Stomach (tissue), 9 donors: ENCODE measurements around the gene MIGA2. TPM values are rescaled to one million over a fixed set of nuclear protein-coding genes. Genes with fewer than 3 reads are reported as not detected.

ENCODE experiments used
- DNase-seq, 2 donors: peaks; one replicate each; pipeline versions ENCODE4 v3.0.0 to v3.0.0-alpha.2; 2013 to 2019
- H3K27ac ChIP-seq, 5 donors: fragments of 200-600 bp in 4 of 5; sonication (generic) in 4 of 5; one replicate each; pipeline ENCODE4 v1.5.1; 2013 to 2019; ENCODE audit warnings: mild to moderate bottlenecking in 1 of 5, moderate library complexity in 1 of 5
- H3K27me3 ChIP-seq, 3 donors: fragments of 200-600 bp; sonication (generic); one replicate each; pipeline ENCODE4 v1.5.1; 2017 to 2019; ENCODE audit warnings: mixed run types in 1 of 3
- H3K36me3 ChIP-seq, 4 donors: fragments of 200-600 bp; sonication (generic); 1 replicate in 3 of 4; 2 replicates in 1 of 4; pipeline ENCODE4 v1.5.1; 2016 to 2019
- H3K4me1 ChIP-seq, 4 donors: fragments of 200-600 bp; sonication (generic); one replicate each; pipeline ENCODE4 v1.5.1; 2016 to 2019
- H3K4me3 ChIP-seq, 4 donors: fragments of 200-600 bp; sonication (generic) in 3 of 4; one replicate each; pipeline ENCODE4 v1.5.1; 2016 to 2019; ENCODE audit warnings: mild to moderate bottlenecking in 1 of 4
- H3K9me3 ChIP-seq, 4 donors: fragments of 200-600 bp; sonication (generic); one replicate each; pipeline ENCODE4 v1.5.1; 2016 to 2019
- CTCF ChIP-seq, 7 experiments: fragments of 450-650 bp in 4 of 7; fragments of 200-600 bp in 3 of 7; sonication (generic) in 3 of 7; IDR thresholded peaks; one replicate each; pipeline ENCODE4 v1.5.1; 2016 to 2019; ENCODE audit warnings: antibody characterized with exemption in 7 of 7, control low read depth in 2 of 7, mild to moderate bottlenecking in 1 of 7
- EP300 ChIP-seq: sonication (generic); formaldehyde crosslinking; IDR thresholded peaks from one replicate; pipeline ENCODE4 v1.6.1; 2017; ENCODE audit warnings: antibody characterized with exemption
- POLR2A ChIP-seq, 4 donors: fragments of 450-650 bp; IDR thresholded peaks; one replicate each; pipeline ENCODE4 v1.6.1; 2016; ENCODE audit warnings: antibody characterized with exemption in 4 of 4, control low read depth in 2 of 4, mild to moderate bottlenecking in 1 of 4, moderate library complexity in 1 of 4
- POLR2AphosphoS5 ChIP-seq, 3 donors: sonication (generic); formaldehyde crosslinking; IDR thresholded peaks; one replicate each; pipeline ENCODE4 v1.6.1; 2016; ENCODE audit warnings: antibody characterized with exemption in 3 of 3
- WGBS, 5 donors: extraction: QIAGEN DNeasy Blood & Tissue Kit in 3 of 5; methylation state at CpG; one replicate each; pipeline versions ENCODE4 v1.1.5 to v1.1.7; 2013 to 2018; 5-methylcytosine and 5-hydroxymethylcytosine counted together
- intact Hi-C: fragments of 100-400 bp; cut with DNase I; formaldehyde crosslinking; loops from one replicate; pipeline ENCODE4 v1.15.1; 2023; ENCODE audit warnings: low total_unique reads
- polyA plus RNA-seq, 3 donors: library from polyadenylated mRNA; stranded (reverse); fragments of 200-250 nt; gene quantifications; one replicate each; pipeline ENCODE4 v1.2.3, GENCODE V29; 2013
- total RNA-seq, 5 donors: library from RNA; depleted of rRNA; stranded (reverse); fragments of >200 nt; gene quantifications; one replicate each; pipeline versions ENCODE4 v1.1.0 to v1.2.3, GENCODE V29; 2014 to 2016
- donor health status: healthy with polysubstance abuse.
- donor health status: Bipolar disorder and iron deficiency.
- donor health status: healthy.

MIGA2 gene
- total and polyA plus RNA-seq, 8 donors, result 9.0 to 175 (median 39.5) TPM

- peaks cover 20 to 49% (median 38%) of the 10 kb centered on the region in 4 donors for H3K4me1 ChIP-seq
- H3K4me3 ChIP-seq, result no peak overlapping the region
- peaks cover 2 to 33% (median 32%) of the 10 kb centered on the region in 4 donors for H3K36me3 ChIP-seq
- intact Hi-C loops, result no loop called here
- 84 to 93% (median 87%) methylated on average over 8 of the region's 8 CpGs for WGBS, 5 donors
- no peak for DNase-seq
- no peaks in the 10 kb centered on the region for H3K27me3 ChIP-seq
- H3K9me3 ChIP-seq, result no peaks in the 10 kb centered on the region
- TF ChIP-seq EP300, result no peak
- TF ChIP-seq CTCF (IDR thresholded peaks at IDR 0.05), result no peak
- TF ChIP-seq POLR2AphosphoS5 (IDR thresholded peaks at IDR 0.05), result no peak
- TF ChIP-seq POLR2A (IDR thresholded peaks at IDR 0.05), result no peak
- H3K27ac ChIP-seq, result no peak overlapping the region
Observed at GRCh38 chr9:129073404-129073803, 37.0 kb downstream of the MIGA2 start.

- 85 to 95% (median 92%) methylated on average over 3 of the region's 3 CpGs for WGBS, 5 donors
- Histone ChIP-seq H3K4me1 (peaks cover 12 to 48% (median 33%) of the 10 kb centered on the region in 4 donors), H3K9me3 (no peaks in the 10 kb centered on the region), H3K4me3 (no peak overlapping the region), H3K27me3 (no peaks in the 10 kb centered on the region), H3K27ac (no peak overlapping the region), H3K36me3 (peaks cover 0 to 26% (median 25%) of the 10 kb centered on the region in 4 donors)
- no peak for TF ChIP-seq EP300
- TF ChIP-seq POLR2A (IDR thresholded peaks at IDR 0.05), result no peak
- no peak for TF ChIP-seq POLR2AphosphoS5 (IDR thresholded peaks at IDR 0.05)
- no peak for TF ChIP-seq CTCF (IDR thresholded peaks at IDR 0.05)
- no peak for DNase-seq
- intact Hi-C loops, result no loop called here
Observed at GRCh38 chr9:129074106-129074505, 37.7 kb downstream of the MIGA2 start.

GRCh38 chr9:129075996-129076639 is 39.7 kb downstream of the MIGA2 start:
- intact Hi-C loops, result no loop called here
- TF ChIP-seq POLR2AphosphoS5 (IDR thresholded peaks at IDR 0.05), result peak in 1 of 3 donors; percentile 58
- TF ChIP-seq EP300, result no peak
- H3K9me3 ChIP-seq, result no peaks in the 10 kb centered on the region
- H3K27me3 ChIP-seq, result no peaks in the 10 kb centered on the region
- H3K27ac ChIP-seq, result peak overlapping the region; percentile 64 to 81 (median 73)
- peaks cover 7 to 40% (median 28%) of the 10 kb centered on the region in 4 donors for H3K4me1 ChIP-seq
- DNase-seq, result peak; percentile 28 to 62
- no peak overlapping the region for H3K4me3 ChIP-seq
- 16 to 66% (median 59%) methylated on average over 7 to 16 of the region's 16 CpGs for WGBS, 5 donors
- H3K36me3 ChIP-seq, result peaks cover 0 to 7% (median 6%) of the 10 kb centered on the region in 4 donors

DNA sequence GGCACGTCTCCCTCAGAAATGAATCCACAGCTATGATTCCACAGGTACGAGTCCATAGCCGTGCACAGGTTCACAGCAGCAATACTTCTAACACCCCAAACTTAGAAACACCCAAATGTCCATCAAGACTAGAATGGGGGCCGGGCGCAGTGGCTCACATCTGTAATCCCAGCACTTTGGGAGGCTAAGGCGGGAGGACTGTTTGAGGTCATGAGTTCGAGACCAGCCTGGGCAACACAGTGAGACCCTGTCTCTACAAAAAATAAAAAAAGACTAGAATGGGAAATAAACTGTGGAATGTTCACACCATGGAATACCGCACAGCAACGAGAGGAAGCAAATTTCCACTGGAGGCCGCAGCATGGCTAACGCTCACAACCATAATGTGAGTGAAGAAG is 40.2 kb downstream of the MIGA2 start:
- WGBS, 5 donors, result 89 to 93% (median 92%) methylated on average over 11 of the region's 11 CpGs
- peak overlapping the region; percentile 64 to 81 (median 73) for H3K27ac ChIP-seq

More for the DNA sequence above, 40.2 kb downstream of the MIGA2 start:
- Histone ChIP-seq H3K4me3 (no peak overlapping the region), H3K9me3 (no peaks in the 10 kb centered on the region), H3K4me1 (peaks cover 9 to 38% (median 29%) of the 10 kb centered on the region in 4 donors), H3K36me3 (peaks cover 0 to 1% (median under 1%) of the 10 kb centered on the region in 4 donors), H3K27me3 (no peaks in the 10 kb centered on the region)
- no peak for DNase-seq
- TF ChIP-seq POLR2A (IDR thresholded peaks at IDR 0.05) (no peak), EP300 (no peak), POLR2AphosphoS5 (IDR thresholded peaks at IDR 0.05) (no peak), CTCF (IDR thresholded peaks at IDR 0.05) (no peak)
- intact Hi-C loops, result no loop called here
